SK-N-SH (cell line): ENCODE measurements around the gene CGN. TPM values are rescaled to one million over a fixed set of nuclear protein-coding genes. Genes with fewer than 3 reads are reported as not detected.
A peak's percentile ranks its signal among the peaks of the same experiment; 100 is the strongest.

Experiments used
- CTCF ChIA-PET: fragments of 300-600, 350-600 bp; formaldehyde crosslinking; extraction: SDS; loops from one replicate; lab custom pipeline; 2021; lab: Yijun Ruan, JAX
- POLR2A ChIA-PET: fragments of 350-600 bp; sonication (Branson Sonifier 250); formaldehyde crosslinking; extraction: SDS; loops from one replicate; lab custom pipeline; 2020; ENCODE audit warnings: antibody characterized with exemption, inconsistent platforms; lab: Yijun Ruan, JAX
- DNase-seq: peaks from one replicate; pipeline ENCODE4 v3.0.0; 2012
- H2AFZ ChIP-seq: fragments of 200-600 bp; sonication (generic); 2 replicates; pipeline ENCODE4 v1.8.1; 2016; ENCODE audit warnings: antibody characterized with exemption, mild to moderate bottlenecking, low read depth
- H3F3A ChIP-seq: fragments of 200-600 bp; sonication (generic); replicated peaks from 2 replicates; pipeline ENCODE3; 2016; ENCODE audit warnings: antibody characterized with exemption, mild to moderate bottlenecking; ENCODE audit not compliant: insufficient read depth
- H3K27ac ChIP-seq, 2 experiments: fragments of 200-500 bp in 1 of 2; fragments of 200-600 bp in 1 of 2; sonication (Bioruptor generic) in 1 of 2; sonication (generic), shearing (Covaris generic) in 1 of 2; 2 replicates each; pipeline versions ENCODE4 v1.5.1 to v1.6.1; 2014 to 2016; ENCODE audit warnings: low read depth in 2 of 2, inconsistent platforms in 1 of 2, low read length in 1 of 2, mild to moderate bottlenecking in 1 of 2, mixed read lengths in 1 of 2
- H3K27me3 ChIP-seq: fragments of 200-600 bp; sonication (generic), shearing (Covaris generic); 2 replicates; pipeline ENCODE4 v1.6.1; 2016; ENCODE audit warnings: mixed run types; ENCODE audit not compliant: insufficient read depth
- H3K36me3 ChIP-seq, 2 experiments: fragments of 200-500 bp in 1 of 2; fragments of 200-600 bp in 1 of 2; sonication (Bioruptor generic) in 1 of 2; sonication (generic) in 1 of 2; replicated peaks in 1 of 2; 2 replicates each; pipeline versions ENCODE3 to v1.5.1; 2014 to 2016; ENCODE audit warnings: low read length in 1 of 2, mild to moderate bottlenecking in 1 of 2; ENCODE audit not compliant: insufficient read depth in 2 of 2, control insufficient read depth in 1 of 2
- H3K4me1 ChIP-seq, 2 experiments: fragments of 200-500 bp in 1 of 2; fragments of 200-600 bp in 1 of 2; sonication (Bioruptor generic) in 1 of 2; sonication (generic), shearing (Covaris generic) in 1 of 2; 2 replicates each; pipeline versions ENCODE4 v1.5.1 to v1.6.1; 2014 to 2016; ENCODE audit warnings: low read depth in 1 of 2, low read length in 1 of 2, mixed run types in 1 of 2; ENCODE audit not compliant: insufficient read depth in 2 of 2, control insufficient read depth in 1 of 2
- H3K4me2 ChIP-seq: fragments of 200-600 bp; sonication (generic), shearing (Covaris generic); 2 replicates; pipeline ENCODE4 v1.6.1; 2017; ENCODE audit warnings: mixed run types
- H3K4me3 ChIP-seq, 2 experiments: fragments of 200-500 bp in 1 of 2; fragments of 200-600 bp in 1 of 2; sonication (Bioruptor generic) in 1 of 2; sonication (generic), shearing (Covaris generic) in 1 of 2; 2 replicates each; pipeline versions ENCODE4 v1.5.1 to v1.8.1; 2014 to 2016; ENCODE audit warnings: low read depth in 2 of 2, inconsistent platforms in 1 of 2, low read length in 1 of 2, mild to moderate bottlenecking in 1 of 2, mixed read lengths in 1 of 2, moderate library complexity in 1 of 2
- H3K79me2 ChIP-seq: fragments of 200-600 bp; sonication (generic); 2 replicates; pipeline ENCODE4 v1.8.1; 2017; ENCODE audit warnings: mild to moderate bottlenecking; ENCODE audit not compliant: insufficient read depth
- H3K9ac ChIP-seq: fragments of 200-600 bp; sonication (generic); 2 replicates; pipeline ENCODE4 v1.6.1; 2017; ENCODE audit warnings: mixed run types
- H3K9me2 ChIP-seq: fragments of 200-600 bp; sonication (generic); 2 replicates; pipeline ENCODE4 v1.6.1; 2017; ENCODE audit warnings: mixed run types
- H3K9me3 ChIP-seq: fragments of 200-600 bp; sonication (generic); 2 replicates; pipeline ENCODE4 v1.6.1; 2017; ENCODE audit warnings: mixed run types, mild to moderate bottlenecking, moderate library complexity
- H4K20me1 ChIP-seq: fragments of 200-600 bp; sonication (generic); 2 replicates; pipeline ENCODE4 v1.6.1; 2017; ENCODE audit warnings: mild to moderate bottlenecking, mixed run types; ENCODE audit not compliant: insufficient read depth
- CHD2 ChIP-seq: fragments of 150-350 bp; IDR thresholded peaks from 2 replicates; pipeline ENCODE4 v1.6.1; 2018; ENCODE audit warnings: low read length; ENCODE audit not compliant: partially characterized antibody
- ELF1 ChIP-seq: IDR thresholded peaks from 2 replicates; pipeline ENCODE4 v1.4.0; 2012
- EP300 ChIP-seq, 2 experiments: IDR thresholded peaks; 2 replicates each; pipeline versions ENCODE4 v1.4.0 to v1.6.1; 2012; ENCODE audit warnings: borderline replicate concordance in 1 of 2, low read depth in 1 of 2, low read length in 1 of 2
- FOSL2 ChIP-seq: IDR thresholded peaks from 2 replicates; pipeline ENCODE4 v1.4.0; 2012; ENCODE audit warnings: low read depth, mild to moderate bottlenecking, moderate library complexity, borderline replicate concordance
- FOXM1 ChIP-seq: IDR thresholded peaks from 2 replicates; pipeline ENCODE4 v1.4.0; 2012; ENCODE audit warnings: low read depth, mild to moderate bottlenecking
- GATA2 ChIP-seq: sonication (generic); formaldehyde crosslinking; IDR thresholded peaks from 2 replicates; pipeline ENCODE4 v1.5.0; 2020; ENCODE audit warnings: mild to moderate bottlenecking, missing genetic modification reagents
- JUND ChIP-seq: IDR thresholded peaks from 2 replicates; pipeline ENCODE4 v1.4.0; 2012
- MEF2A ChIP-seq: IDR thresholded peaks from 2 replicates; pipeline ENCODE4 v1.4.0; 2012; ENCODE audit warnings: low read depth, borderline replicate concordance
- RAD21 ChIP-seq: IDR thresholded peaks from 2 replicates; pipeline ENCODE4 v1.6.1; 2012; ENCODE audit warnings: mild to moderate bottlenecking, low read length
- RFX5 ChIP-seq: IDR thresholded peaks from 2 replicates; pipeline ENCODE4 v1.6.1; 2012; ENCODE audit warnings: mild to moderate bottlenecking, improper control_type of control experiment, low read length
- TEAD4 ChIP-seq: IDR thresholded peaks from 2 replicates; pipeline ENCODE4 v1.4.0; 2012; ENCODE audit warnings: mild to moderate bottlenecking, borderline replicate concordance; ENCODE audit not compliant: insufficient read depth
- USF1 ChIP-seq: IDR thresholded peaks from 2 replicates; pipeline ENCODE4 v1.4.0; 2012; ENCODE audit warnings: low read depth, borderline replicate concordance
- WGBS: methylation state at CpG from one replicate; pipeline ENCODE4 v1.1.6; 2017; ENCODE audit warnings: low lambda C conversion rate; 5-methylcytosine and 5-hydroxymethylcytosine counted together
- polyA plus RNA-seq, 3 experiments: library from polyadenylated mRNA; depleted of rRNA; stranded (reverse); fragments of >200 nt; gene quantifications; 2 replicates each; pipeline ENCODE4 v1.2.3, GENCODE V29; 2012
- TF ChIP-seq, protein P1 (sequence below): fragments of 150-350 bp; IDR thresholded peaks from 2 replicates; pipeline ENCODE4 v1.6.1; 2017; ENCODE audit warnings: antibody characterized with exemption, low read length, low read depth, borderline replicate concordance
- TF ChIP-seq, protein P2 (sequence below): fragments of 200-600 bp; sonication (generic); IDR thresholded peaks from 2 replicates; pipeline ENCODE4 v1.6.1; 2017; ENCODE audit warnings: antibody characterized with exemption, mild to moderate bottlenecking, moderate library complexity
- TF ChIP-seq, protein P3 (sequence below): IDR thresholded peaks from 2 replicates; pipeline ENCODE4 v1.4.0; 2012; ENCODE audit warnings: low read depth, borderline replicate concordance
- TF ChIP-seq, protein P4 (sequence below): IDR thresholded peaks from 2 replicates; pipeline ENCODE4; 2012

CGN gene
- polyA plus RNA-seq, 1 of the 3 experiments (the other 2 are of a cell fraction) = 0.36 TPM

DNA sequence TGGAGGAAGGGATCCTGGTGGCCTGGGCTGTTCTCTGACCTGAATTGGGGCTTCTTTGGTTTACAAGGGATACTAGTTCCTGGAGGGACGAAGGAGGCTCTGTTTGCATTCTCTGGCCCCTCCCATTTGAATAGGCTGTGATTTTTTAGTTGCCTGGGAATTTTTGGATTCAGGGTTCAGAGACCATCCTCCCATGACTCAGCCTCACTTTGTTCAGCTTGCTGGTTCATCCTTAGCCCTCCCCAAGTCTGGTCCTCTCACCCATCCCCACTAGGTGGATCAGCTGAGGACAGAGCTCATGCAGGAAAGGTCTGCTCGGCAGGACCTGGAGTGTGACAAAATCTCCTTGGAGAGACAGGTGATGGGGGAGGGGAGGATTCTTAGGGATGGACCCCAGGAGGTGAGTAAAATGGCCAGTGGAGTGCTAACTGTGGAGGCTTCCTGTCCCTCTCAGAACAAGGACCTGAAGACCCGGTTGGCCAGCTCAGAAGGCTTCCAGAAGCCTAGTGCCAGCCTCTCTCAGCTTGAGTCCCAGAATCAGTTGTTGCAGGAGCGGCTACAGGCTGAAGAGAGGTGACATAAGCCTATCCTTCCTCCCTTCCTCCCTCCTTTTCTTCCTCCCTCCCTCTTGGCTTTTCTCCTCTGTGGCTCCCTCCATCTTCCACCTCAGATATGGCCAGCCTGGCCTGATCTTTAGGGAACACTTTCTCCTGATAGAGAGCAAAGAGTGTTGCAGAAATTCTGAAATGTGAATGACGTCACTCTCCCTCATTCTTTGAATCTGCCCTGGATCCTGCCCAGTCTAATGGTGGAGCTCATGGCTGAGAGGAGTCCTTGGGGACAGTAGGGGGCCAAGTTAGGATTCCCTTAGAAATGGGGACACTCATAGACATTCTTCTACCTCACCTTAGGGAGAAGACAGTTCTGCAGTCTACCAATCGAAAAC, 24.4 kb downstream of the CGN start:
- Histone ChIP-seq H3K4me1 (peaks cover 11 to 29% of the 10 kb centered on the region in 2 experiments; a peak in 3 of 4 replicates), H2AFZ (no peak overlapping the region)

DNA sequence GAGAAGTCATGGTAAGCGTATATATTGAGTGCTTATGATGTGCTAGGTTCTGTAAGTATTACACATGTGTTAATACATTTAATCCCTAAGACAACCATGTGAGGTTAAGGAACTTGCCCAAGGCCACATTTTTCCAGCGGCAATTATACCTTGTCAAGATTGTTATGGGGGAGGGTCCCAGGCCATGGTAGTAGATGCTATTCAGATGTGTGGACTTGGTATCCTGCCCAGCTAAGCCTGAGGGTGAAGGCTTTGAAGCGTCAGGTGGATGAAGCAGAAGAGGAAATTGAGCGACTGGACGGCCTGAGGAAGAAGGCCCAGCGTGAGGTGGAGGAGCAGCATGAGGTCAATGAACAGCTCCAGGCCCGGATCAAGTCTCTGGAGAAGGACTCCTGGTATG, 25.3 kb downstream of the CGN start:
- Histone ChIP-seq H3K9me2 (no peaks in the 10 kb centered on the region), H3F3A (peaks cover 5% of the 10 kb centered on the region), H3K4me1 (peaks cover 16 to 29% of the 10 kb centered on the region in 2 experiments; a peak in 3 of 4 replicates), H4K20me1 (no peaks in the 10 kb centered on the region), H3K9me3 (no peaks in the 10 kb centered on the region), H3K4me3 (no peak overlapping the region), H3K36me3 (no peaks in the 10 kb centered on the region), H3K27ac (peak overlapping the region; percentile 1 to 83; a peak in 3 of 4 replicates), H3K79me2 (peaks cover 14% of the 10 kb centered on the region), H3K4me2 (peak overlapping the region; percentile 11; the same call in 1 of the 2 replicates), H2AFZ (no peak overlapping the region), H3K9ac (peak overlapping the region; percentile 20; the same call in 1 of the 2 replicates), H3K27me3 (no peaks in the 10 kb centered on the region)
- DNase-seq = no peak
- ChIA-PET CTCF (interaction anchor here (0.7 to 5.2 kb wide), 3 partner anchors 59 to 300 kb away, joined by 3 to 28 read pairs (median 5); partner anchors contain the start of gene CELF3), POLR2A (no interaction called here)
- WGBS = 91% methylated on average over 7 of the region's 7 CpGs
- TF ChIP-seq RFX5 (no peak), JUND (no peak), ELF1 (no peak), CHD2 (no peak), FOSL2 (no peak), USF1 (no peak)
- TF ChIP-seq, protein P1, sequence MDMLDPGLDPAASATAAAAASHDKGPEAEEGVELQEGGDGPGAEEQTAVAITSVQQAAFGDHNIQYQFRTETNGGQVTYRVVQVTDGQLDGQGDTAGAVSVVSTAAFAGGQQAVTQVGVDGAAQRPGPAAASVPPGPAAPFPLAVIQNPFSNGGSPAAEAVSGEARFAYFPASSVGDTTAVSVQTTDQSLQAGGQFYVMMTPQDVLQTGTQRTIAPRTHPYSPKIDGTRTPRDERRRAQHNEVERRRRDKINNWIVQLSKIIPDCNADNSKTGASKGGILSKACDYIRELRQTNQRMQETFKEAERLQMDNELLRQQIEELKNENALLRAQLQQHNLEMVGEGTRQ = no peak
- TF ChIP-seq, protein P2, sequence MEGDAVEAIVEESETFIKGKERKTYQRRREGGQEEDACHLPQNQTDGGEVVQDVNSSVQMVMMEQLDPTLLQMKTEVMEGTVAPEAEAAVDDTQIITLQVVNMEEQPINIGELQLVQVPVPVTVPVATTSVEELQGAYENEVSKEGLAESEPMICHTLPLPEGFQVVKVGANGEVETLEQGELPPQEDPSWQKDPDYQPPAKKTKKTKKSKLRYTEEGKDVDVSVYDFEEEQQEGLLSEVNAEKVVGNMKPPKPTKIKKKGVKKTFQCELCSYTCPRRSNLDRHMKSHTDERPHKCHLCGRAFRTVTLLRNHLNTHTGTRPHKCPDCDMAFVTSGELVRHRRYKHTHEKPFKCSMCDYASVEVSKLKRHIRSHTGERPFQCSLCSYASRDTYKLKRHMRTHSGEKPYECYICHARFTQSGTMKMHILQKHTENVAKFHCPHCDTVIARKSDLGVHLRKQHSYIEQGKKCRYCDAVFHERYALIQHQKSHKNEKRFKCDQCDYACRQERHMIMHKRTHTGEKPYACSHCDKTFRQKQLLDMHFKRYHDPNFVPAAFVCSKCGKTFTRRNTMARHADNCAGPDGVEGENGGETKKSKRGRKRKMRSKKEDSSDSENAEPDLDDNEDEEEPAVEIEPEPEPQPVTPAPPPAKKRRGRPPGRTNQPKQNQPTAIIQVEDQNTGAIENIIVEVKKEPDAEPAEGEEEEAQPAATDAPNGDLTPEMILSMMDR = no peak
- TF ChIP-seq, protein P3, sequence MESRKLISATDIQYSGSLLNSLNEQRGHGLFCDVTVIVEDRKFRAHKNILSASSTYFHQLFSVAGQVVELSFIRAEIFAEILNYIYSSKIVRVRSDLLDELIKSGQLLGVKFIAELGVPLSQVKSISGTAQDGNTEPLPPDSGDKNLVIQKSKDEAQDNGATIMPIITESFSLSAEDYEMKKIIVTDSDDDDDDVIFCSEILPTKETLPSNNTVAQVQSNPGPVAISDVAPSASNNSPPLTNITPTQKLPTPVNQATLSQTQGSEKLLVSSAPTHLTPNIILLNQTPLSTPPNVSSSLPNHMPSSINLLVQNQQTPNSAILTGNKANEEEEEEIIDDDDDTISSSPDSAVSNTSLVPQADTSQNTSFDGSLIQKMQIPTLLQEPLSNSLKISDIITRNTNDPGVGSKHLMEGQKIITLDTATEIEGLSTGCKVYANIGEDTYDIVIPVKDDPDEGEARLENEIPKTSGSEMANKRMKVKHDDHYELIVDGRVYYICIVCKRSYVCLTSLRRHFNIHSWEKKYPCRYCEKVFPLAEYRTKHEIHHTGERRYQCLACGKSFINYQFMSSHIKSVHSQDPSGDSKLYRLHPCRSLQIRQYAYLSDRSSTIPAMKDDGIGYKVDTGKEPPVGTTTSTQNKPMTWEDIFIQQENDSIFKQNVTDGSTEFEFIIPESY = no peak

More for the DNA sequence above, 24.4 kb downstream of the CGN start:
- Histone ChIP-seq H3K4me3 (no peak overlapping the region), H3K4me2 (no peak overlapping the region), H3K27me3 (no peaks in the 10 kb centered on the region), H3K9ac (no peak overlapping the region), H3F3A (peaks cover 5% of the 10 kb centered on the region), H4K20me1 (no peaks in the 10 kb centered on the region), H3K27ac (no peak overlapping the region; a peak in 1 of 4 replicates), H3K9me2 (no peaks in the 10 kb centered on the region), H3K9me3 (no peaks in the 10 kb centered on the region), H3K36me3 (no peaks in the 10 kb centered on the region), H3K79me2 (peaks cover 5% of the 10 kb centered on the region)
- POLR2A ChIA-PET = no interaction called here
- DNase-seq = no peak
- CTCF ChIA-PET = interaction anchor here (0.6 to 5.2 kb wide), 25 partner anchors 8 to 323 kb away, joined by 3 to 28 read pairs (median 3); partner anchors contain the start of genes CELF3 and CGN
- TF ChIP-seq TEAD4 (no peak), ELF1 (no peak), RAD21 (no peak), GATA2 (CRISPR knock-in tag) (no peak), MEF2A (no peak), RFX5 (no peak), EP300 (IDR thresholded peaks at IDR 0.05; ENCODE audit: borderline replicate concordance in 1 of 2, low read depth in 1 of 2, low read length in 1 of 2) (no peak), FOXM1 (no peak)
- TF ChIP-seq, protein P3 = no peak
- TF ChIP-seq, protein P4, sequence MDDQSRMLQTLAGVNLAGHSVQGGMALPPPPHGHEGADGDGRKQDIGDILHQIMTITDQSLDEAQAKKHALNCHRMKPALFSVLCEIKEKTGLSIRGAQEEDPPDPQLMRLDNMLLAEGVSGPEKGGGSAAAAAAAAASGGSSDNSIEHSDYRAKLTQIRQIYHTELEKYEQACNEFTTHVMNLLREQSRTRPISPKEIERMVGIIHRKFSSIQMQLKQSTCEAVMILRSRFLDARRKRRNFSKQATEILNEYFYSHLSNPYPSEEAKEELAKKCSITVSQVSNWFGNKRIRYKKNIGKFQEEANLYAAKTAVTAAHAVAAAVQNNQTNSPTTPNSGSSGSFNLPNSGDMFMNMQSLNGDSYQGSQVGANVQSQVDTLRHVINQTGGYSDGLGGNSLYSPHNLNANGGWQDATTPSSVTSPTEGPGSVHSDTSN = no peak
- WGBS = 87% methylated on average over 5 of the region's 6 CpGs
